Measurements from ENCODE around the gene FOXA3.

- TF ChIP-seq EZH2phosphoT487 (IDR thresholded peaks at IDR 0.05; ENCODE audit: low read depth, severe bottlenecking, unreplicated experiment) = no peak
- TF ChIP-seq, protein P1, sequence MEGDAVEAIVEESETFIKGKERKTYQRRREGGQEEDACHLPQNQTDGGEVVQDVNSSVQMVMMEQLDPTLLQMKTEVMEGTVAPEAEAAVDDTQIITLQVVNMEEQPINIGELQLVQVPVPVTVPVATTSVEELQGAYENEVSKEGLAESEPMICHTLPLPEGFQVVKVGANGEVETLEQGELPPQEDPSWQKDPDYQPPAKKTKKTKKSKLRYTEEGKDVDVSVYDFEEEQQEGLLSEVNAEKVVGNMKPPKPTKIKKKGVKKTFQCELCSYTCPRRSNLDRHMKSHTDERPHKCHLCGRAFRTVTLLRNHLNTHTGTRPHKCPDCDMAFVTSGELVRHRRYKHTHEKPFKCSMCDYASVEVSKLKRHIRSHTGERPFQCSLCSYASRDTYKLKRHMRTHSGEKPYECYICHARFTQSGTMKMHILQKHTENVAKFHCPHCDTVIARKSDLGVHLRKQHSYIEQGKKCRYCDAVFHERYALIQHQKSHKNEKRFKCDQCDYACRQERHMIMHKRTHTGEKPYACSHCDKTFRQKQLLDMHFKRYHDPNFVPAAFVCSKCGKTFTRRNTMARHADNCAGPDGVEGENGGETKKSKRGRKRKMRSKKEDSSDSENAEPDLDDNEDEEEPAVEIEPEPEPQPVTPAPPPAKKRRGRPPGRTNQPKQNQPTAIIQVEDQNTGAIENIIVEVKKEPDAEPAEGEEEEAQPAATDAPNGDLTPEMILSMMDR (IDR thresholded peaks at IDR 0.05; ENCODE audit: poor library complexity) = no peak
- TF ChIP-seq EZH2 (IDR thresholded peaks at IDR 0.05; ENCODE audit: borderline replicate concordance) = no peak
Measured at GRCh38 chr19:45862564-45863334, 1.4 kb upstream of the FOXA3 start, which contains the start of gene SYMPK.
